ENCODE measurements around the gene BCL7A. TPM values are rescaled to one million over a fixed set of nuclear protein-coding genes. Genes with fewer than 3 reads are reported as not detected.

Gene BCL7A
- polyA plus RNA-seq, 2 donors, result 1.0 to 2.1 TPM

DNA sequence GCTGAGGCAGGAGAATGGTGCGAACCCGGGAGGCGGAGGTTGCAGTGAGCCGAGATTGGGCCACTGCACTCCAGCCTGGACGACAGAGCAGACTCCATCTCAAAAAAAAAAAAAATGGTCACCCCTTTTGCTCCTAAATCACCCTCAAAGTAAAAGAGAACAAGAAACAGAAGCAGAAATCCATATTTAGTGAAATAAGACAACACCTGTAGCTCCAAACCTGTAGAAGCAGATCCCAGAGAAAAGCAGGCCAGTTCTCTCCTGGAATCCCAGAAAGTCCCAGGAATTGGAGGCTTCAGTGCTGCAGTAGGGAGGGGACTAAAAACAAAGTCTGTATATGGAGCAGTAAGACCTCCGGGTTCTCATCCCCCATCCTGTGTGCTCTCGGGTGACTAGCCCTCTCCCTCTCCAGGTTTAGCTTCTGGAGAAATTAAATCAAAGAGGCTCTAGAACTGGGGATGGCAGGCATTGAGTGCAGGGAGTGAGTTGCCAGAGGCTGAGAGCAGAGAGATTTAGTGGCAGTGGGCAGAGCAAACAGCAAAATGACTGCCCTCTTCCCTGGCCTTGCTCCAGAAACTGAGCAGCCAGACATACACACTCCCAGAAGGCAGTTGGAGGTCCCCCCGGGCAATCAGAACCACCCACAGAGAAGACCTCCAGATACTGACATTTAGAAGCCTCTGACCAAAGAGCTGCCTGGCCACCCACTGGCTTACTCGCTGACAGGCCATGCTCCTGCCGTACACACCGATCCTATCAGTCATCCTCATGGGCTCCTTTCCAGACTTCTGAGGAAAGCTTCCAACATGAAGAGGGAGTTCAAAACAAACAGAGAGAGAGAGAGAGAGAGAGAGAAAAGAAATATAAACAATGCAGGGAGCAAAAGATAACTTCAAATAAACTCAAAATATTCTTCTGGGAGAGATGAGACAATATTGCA lies 50.6 kb downstream of the BCL7A start:
- no peaks in the 10 kb centered on the region for H3K9me3 ChIP-seq (ENCODE audit: control insufficient read depth in 2 of 2, insufficient read depth in 1 of 2, low read depth in 1 of 2, low read length in 1 of 2)

GRCh38 chr12:122073815-122074214 lies 52.1 kb downstream of the BCL7A start:
- H3K27ac ChIP-seq (ENCODE audit: low read depth in 2 of 2, low read length in 1 of 2), result no peak overlapping the region
- no peaks in the 10 kb centered on the region for H3K36me3 ChIP-seq (ENCODE audit: control insufficient read depth in 2 of 2, insufficient read depth in 2 of 2, low read length in 1 of 2)
- H3K27me3 ChIP-seq (ENCODE audit: control insufficient read depth in 1 of 2, insufficient read depth in 2 of 2, low read length in 2 of 2), result no peaks in the 10 kb centered on the region
- no peak overlapping the region for H3K4me3 ChIP-seq (ENCODE audit: low read depth in 1 of 2, low read length in 2 of 2)
- no peaks in the 10 kb centered on the region for H3K9me3 ChIP-seq (ENCODE audit: control insufficient read depth in 2 of 2, insufficient read depth in 1 of 2, low read depth in 1 of 2, low read length in 1 of 2)
- WGBS, 2 donors, result 91 to 100% methylated on average over 1 of the region's 1 CpG
- H3K4me1 ChIP-seq (ENCODE audit: control insufficient read depth in 2 of 2, insufficient read depth in 2 of 2, low read length in 1 of 2), result peaks cover 0 to 3% of the 10 kb centered on the region in 2 donors

More for the DNA sequence above, 50.6 kb downstream of the BCL7A start:
- H3K4me3 ChIP-seq (ENCODE audit: low read depth in 1 of 2, low read length in 2 of 2), result no peak overlapping the region
- no peaks in the 10 kb centered on the region for H3K27me3 ChIP-seq (ENCODE audit: control insufficient read depth in 1 of 2, insufficient read depth in 2 of 2, low read length in 2 of 2)
- H3K27ac ChIP-seq (ENCODE audit: low read depth in 2 of 2, low read length in 1 of 2), result peak overlapping the region in 1 of 2 donors; percentile 60
- peaks cover 0 to 3% of the 10 kb centered on the region in 2 donors for H3K4me1 ChIP-seq (ENCODE audit: control insufficient read depth in 2 of 2, insufficient read depth in 2 of 2, low read length in 1 of 2)
- 52 to 60% methylated on average over 11 of the region's 11 CpGs for WGBS, 2 donors
- no peaks in the 10 kb centered on the region for H3K36me3 ChIP-seq (ENCODE audit: control insufficient read depth in 2 of 2, insufficient read depth in 2 of 2, low read length in 1 of 2)

- Histone ChIP-seq H3K36me3 (ENCODE audit: control insufficient read depth in 2 of 2, insufficient read depth in 2 of 2, low read length in 1 of 2) (no peaks in the 10 kb centered on the region), H3K27me3 (ENCODE audit: control insufficient read depth in 1 of 2, insufficient read depth in 2 of 2, low read length in 2 of 2) (no peaks in the 10 kb centered on the region), H3K4me3 (ENCODE audit: low read depth in 1 of 2, low read length in 2 of 2) (no peak overlapping the region), H3K27ac (ENCODE audit: low read depth in 2 of 2, low read length in 1 of 2) (no peak overlapping the region), H3K9me3 (ENCODE audit: control insufficient read depth in 2 of 2, insufficient read depth in 1 of 2, low read depth in 1 of 2, low read length in 1 of 2) (no peaks in the 10 kb centered on the region), H3K4me1 (ENCODE audit: control insufficient read depth in 2 of 2, insufficient read depth in 2 of 2, low read length in 1 of 2) (peaks cover 2 to 4% of the 10 kb centered on the region in 2 donors)
- WGBS, 2 donors, result 87 to 93% methylated on average over 10 of the region's 10 CpGs
These were observed 55.2 kb downstream of the BCL7A start for GRCh38 chr12:122076743-122077495.

DNA sequence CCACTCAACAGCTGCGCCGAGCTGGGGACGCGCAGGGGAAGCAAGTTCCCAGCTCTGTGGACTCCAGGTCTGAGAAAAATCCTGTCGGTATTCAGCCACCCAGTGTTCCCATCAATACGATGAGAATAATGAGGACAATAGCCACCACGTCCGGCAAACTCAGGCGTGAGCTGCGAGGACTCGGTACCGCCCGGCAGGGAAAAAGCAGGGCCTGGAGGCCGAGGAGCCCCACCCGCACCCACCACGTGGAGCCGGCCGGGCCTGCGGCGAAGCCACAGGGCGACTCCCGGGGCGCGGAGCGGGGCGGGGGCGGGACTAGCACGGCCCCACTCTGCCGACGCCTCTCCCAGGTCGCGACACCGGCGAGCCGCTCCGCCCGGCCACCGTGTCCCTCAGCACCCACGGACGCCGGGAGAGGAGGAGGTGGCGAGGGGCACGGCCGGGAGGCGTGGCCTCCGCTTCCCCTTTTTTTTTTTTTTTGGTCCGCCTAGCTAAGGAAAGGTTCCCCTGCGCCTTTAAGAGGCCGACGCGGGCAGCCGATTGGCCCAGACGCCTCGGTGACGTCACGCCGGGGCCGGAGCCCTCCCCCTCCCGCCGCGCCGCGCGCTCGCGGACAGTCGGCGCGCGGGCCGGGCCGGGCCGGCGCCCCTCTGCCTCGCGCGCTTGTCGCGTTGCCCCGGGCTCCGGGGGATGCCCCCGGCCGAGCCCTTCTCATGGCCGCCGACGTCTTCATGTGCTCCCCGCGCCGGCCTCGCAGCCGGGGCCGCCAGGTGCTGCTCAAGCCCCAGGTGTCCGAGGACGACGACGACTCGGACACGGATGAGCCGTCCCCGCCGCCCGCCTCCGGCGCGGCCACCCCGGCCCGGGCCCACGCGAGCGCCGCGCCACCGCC lies 56.7 kb downstream of the BCL7A start, which contains the start of gene MLXIP:
MLXIP (plus strand) TSS at position 616 of the 892 bp plus-strand sequence; CDS start at position 714, 98 bp downstream.
- Histone ChIP-seq H3K9me3 (ENCODE audit: control insufficient read depth in 2 of 2, insufficient read depth in 1 of 2, low read depth in 1 of 2, low read length in 1 of 2) (no peaks in the 10 kb centered on the region), H3K4me1 (ENCODE audit: control insufficient read depth in 2 of 2, insufficient read depth in 2 of 2, low read length in 1 of 2) (peaks cover 2 to 4% of the 10 kb centered on the region in 2 donors), H3K27ac (ENCODE audit: low read depth in 2 of 2, low read length in 1 of 2) (peak within 1 kb of the TSS; percentile 88 to 91), H3K36me3 (ENCODE audit: control insufficient read depth in 2 of 2, insufficient read depth in 2 of 2, low read length in 1 of 2) (no peaks in the 10 kb centered on the region), H3K27me3 (ENCODE audit: control insufficient read depth in 1 of 2, insufficient read depth in 2 of 2, low read length in 2 of 2) (no peaks in the 10 kb centered on the region), H3K4me3 (ENCODE audit: low read depth in 1 of 2, low read length in 2 of 2) (peak within 1 kb of the TSS; percentile 62 to 80)
- WGBS, 2 donors, result 1 to 2% methylated on average over 65 to 113 of the region's 113 CpGs

- peak overlapping the region; percentile 88 to 91 for H3K27ac ChIP-seq (ENCODE audit: low read depth in 2 of 2, low read length in 1 of 2)
- no peaks in the 10 kb centered on the region for H3K9me3 ChIP-seq (ENCODE audit: control insufficient read depth in 2 of 2, insufficient read depth in 1 of 2, low read depth in 1 of 2, low read length in 1 of 2)
- H3K4me3 ChIP-seq (ENCODE audit: low read depth in 1 of 2, low read length in 2 of 2), result peak overlapping the region; percentile 62 to 80
- peaks cover 0 to 2% of the 10 kb centered on the region in 2 donors for H3K36me3 ChIP-seq (ENCODE audit: control insufficient read depth in 2 of 2, insufficient read depth in 2 of 2, low read length in 1 of 2)
- 0% methylated on average over 36 to 38 of the region's 38 CpGs for WGBS, 2 donors
- no peaks in the 10 kb centered on the region for H3K27me3 ChIP-seq (ENCODE audit: control insufficient read depth in 1 of 2, insufficient read depth in 2 of 2, low read length in 2 of 2)
- peaks cover 2 to 4% of the 10 kb centered on the region in 2 donors for H3K4me1 ChIP-seq (ENCODE audit: control insufficient read depth in 2 of 2, insufficient read depth in 2 of 2, low read length in 1 of 2)
These were observed 57.4 kb downstream of the BCL7A start for GRCh38 chr12:122079033-122079531.

DNA sequence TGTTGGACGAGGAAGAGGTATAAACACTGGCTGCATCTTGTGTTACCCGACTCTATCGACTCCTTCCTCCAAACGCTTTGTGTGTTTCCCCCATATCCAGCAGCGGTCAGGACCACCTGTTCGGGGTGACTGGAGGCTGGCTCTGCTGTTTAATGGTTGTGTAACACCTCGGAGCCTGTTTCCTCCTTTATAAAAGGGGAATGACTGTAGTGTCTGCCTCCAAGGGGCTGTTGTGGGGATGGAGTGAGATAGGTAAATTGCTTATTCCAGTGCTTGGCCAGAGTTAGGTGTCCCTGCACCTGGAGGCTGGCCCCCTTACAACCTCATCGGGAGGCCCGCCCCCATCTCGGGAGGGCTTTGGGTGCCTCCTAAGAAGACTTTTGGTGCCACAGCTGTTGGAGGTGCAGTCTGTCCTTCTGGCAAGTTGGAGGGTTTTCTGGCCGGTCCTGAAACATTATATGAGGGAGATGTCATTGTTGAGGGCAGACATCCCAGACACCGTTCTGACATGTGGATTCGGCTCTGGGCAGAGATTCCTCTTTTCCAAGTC lies 57.9 kb downstream of the BCL7A start:
- H3K36me3 ChIP-seq (ENCODE audit: control insufficient read depth in 2 of 2, insufficient read depth in 2 of 2, low read length in 1 of 2), result peaks cover 0 to 4% of the 10 kb centered on the region in 2 donors
- H3K4me3 ChIP-seq (ENCODE audit: low read depth in 1 of 2, low read length in 2 of 2), result peak overlapping the region; percentile 62 to 80
- WGBS, 2 donors, result 1% methylated on average over 13 of the region's 13 CpGs
- no peaks in the 10 kb centered on the region for H3K9me3 ChIP-seq (ENCODE audit: control insufficient read depth in 2 of 2, insufficient read depth in 1 of 2, low read depth in 1 of 2, low read length in 1 of 2)
- peak overlapping the region; percentile 88 to 91 for H3K27ac ChIP-seq (ENCODE audit: low read depth in 2 of 2, low read length in 1 of 2)
- no peaks in the 10 kb centered on the region for H3K27me3 ChIP-seq (ENCODE audit: control insufficient read depth in 1 of 2, insufficient read depth in 2 of 2, low read length in 2 of 2)
- peaks cover 2 to 4% of the 10 kb centered on the region in 2 donors for H3K4me1 ChIP-seq (ENCODE audit: control insufficient read depth in 2 of 2, insufficient read depth in 2 of 2, low read length in 1 of 2)

DNA sequence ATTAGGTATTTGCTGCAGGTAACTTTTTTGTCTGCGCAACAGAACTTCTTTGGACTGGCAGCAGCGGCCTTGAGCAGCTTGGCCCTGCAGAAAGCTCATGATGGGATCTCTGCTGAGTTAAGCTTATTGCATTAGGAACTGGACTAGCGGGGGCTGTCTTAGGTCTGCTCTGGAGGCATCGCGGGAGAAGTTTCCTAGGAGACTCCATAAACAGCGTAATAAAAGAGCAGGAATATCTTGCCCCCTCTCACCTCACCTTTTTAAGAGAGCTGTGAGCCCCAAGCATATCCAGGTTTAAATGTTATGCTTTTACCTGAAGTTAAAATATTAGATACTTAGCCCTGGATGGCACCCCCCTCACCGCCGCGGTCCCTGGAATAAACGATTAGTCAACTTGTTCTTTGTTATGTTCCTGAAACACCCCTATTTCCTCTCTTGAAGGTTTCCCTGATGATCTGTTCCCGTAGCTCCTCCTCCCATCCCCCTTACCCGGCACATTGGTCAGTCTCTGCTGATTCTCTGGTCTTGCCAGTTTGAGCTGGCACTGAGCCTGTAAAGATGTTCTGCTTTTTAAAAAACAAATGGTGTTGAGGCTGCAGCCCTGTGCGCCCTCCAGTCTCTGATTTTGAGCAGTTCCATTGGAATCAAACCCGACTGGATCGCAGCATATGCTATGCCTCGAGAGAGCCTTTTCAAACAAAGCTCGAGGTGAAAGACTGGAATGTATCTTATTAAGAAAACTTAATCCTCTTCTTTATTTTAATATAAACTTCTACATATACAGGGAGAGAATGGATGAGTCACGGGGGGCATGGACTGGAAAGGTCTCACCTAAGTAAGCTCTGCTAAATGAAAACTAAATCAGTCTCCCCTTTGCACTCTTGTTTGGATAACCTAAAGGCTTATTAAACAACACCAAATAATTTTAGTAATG lies 58.7 kb downstream of the BCL7A start:
- no peaks in the 10 kb centered on the region for H3K27me3 ChIP-seq (ENCODE audit: control insufficient read depth in 1 of 2, insufficient read depth in 2 of 2, low read length in 2 of 2)
- WGBS, 2 donors, result 6 to 8% methylated on average over 18 of the region's 18 CpGs
- H3K9me3 ChIP-seq (ENCODE audit: control insufficient read depth in 2 of 2, insufficient read depth in 1 of 2, low read depth in 1 of 2, low read length in 1 of 2), result no peaks in the 10 kb centered on the region
- peak overlapping the region; percentile 49 to 88 for H3K27ac ChIP-seq (ENCODE audit: low read depth in 2 of 2, low read length in 1 of 2)
- H3K4me1 ChIP-seq (ENCODE audit: control insufficient read depth in 2 of 2, insufficient read depth in 2 of 2, low read length in 1 of 2), result peaks cover 2 to 4% of the 10 kb centered on the region in 2 donors
- H3K4me3 ChIP-seq (ENCODE audit: low read depth in 1 of 2, low read length in 2 of 2), result peak overlapping the region; percentile 62 to 80
- H3K36me3 ChIP-seq (ENCODE audit: control insufficient read depth in 2 of 2, insufficient read depth in 2 of 2, low read length in 1 of 2), result peaks cover 0 to 7% of the 10 kb centered on the region in 2 donors

- Histone ChIP-seq H3K4me1 (ENCODE audit: control insufficient read depth in 2 of 2, insufficient read depth in 2 of 2, low read length in 1 of 2) (peaks cover 2 to 4% of the 10 kb centered on the region in 2 donors), H3K27me3 (ENCODE audit: control insufficient read depth in 1 of 2, insufficient read depth in 2 of 2, low read length in 2 of 2) (no peaks in the 10 kb centered on the region), H3K27ac (ENCODE audit: low read depth in 2 of 2, low read length in 1 of 2) (peak overlapping the region; percentile 75 to 92), H3K4me3 (ENCODE audit: low read depth in 1 of 2, low read length in 2 of 2) (peak overlapping the region; percentile 2 to 80), H3K36me3 (ENCODE audit: control insufficient read depth in 2 of 2, insufficient read depth in 2 of 2, low read length in 1 of 2) (peaks cover 0 to 12% of the 10 kb centered on the region in 2 donors), H3K9me3 (ENCODE audit: control insufficient read depth in 2 of 2, insufficient read depth in 1 of 2, low read depth in 1 of 2, low read length in 1 of 2) (no peaks in the 10 kb centered on the region)
- WGBS, 2 donors, result 45 to 52% methylated on average over 9 of the region's 9 CpGs
These were observed 59.5 kb downstream of the BCL7A start for GRCh38 chr12:122081083-122081696.
